CD4-positive, alpha-beta T cell (primary cell): ENCODE results near the gene CCDC70. TPM values are rescaled to one million over a fixed set of nuclear protein-coding genes. Genes with fewer than 3 reads are reported as not detected.

Experiments
- ATAC-seq: fragments of 200-7000 bp; cut with Tn5 transposase; one replicate; pipeline ENCODE4 v1.10.0; 2022; ENCODE audit warnings: mild to moderate bottlenecking; ENCODE audit not compliant: poor library complexity
- CTCF ChIA-PET: fragments of 350-600 bp; sonication (Branson Sonifier 250); formaldehyde crosslinking; loops from one replicate; lab custom pipeline; 2021; ENCODE audit warnings: antibody characterized with exemption, inconsistent platforms; lab: Charles Lee
- POLR2A ChIA-PET: fragments of 350-600 bp; sonication (Branson Sonifier 250); formaldehyde crosslinking; loops from one replicate; lab custom pipeline; 2021; ENCODE audit warnings: antibody characterized with exemption, inconsistent platforms; lab: Charles Lee
- DNase-seq, 14 experiments: peaks; one replicate each; pipeline ENCODE4 v3.0.0-alpha.2; 2013 to 2020; ENCODE audit warnings: mixed read lengths in 2 of 14
- H3K27ac ChIP-seq, 2 donors: one replicate each; pipeline versions ENCODE4 v1.5.1 to v1.7.0; 2013; ENCODE audit warnings: low read length in 2 of 2, low read depth in 1 of 2, mild to moderate bottlenecking in 1 of 2
- H3K27me3 ChIP-seq, 2 experiments: 1 replicate in 1 of 2; 2 replicates in 1 of 2; pipeline versions ENCODE4 v1.6.1 to v1.7.0; 2013; ENCODE audit warnings: low read length in 2 of 2, control low read depth in 1 of 2, mild to moderate bottlenecking in 1 of 2, moderate library complexity in 1 of 2; ENCODE audit not compliant: insufficient read depth in 2 of 2, control insufficient read depth in 1 of 2
- H3K36me3 ChIP-seq: one replicate; pipeline ENCODE4 v1.6.1; 2013; ENCODE audit warnings: low read length, control low read depth; ENCODE audit not compliant: insufficient read depth
- H3K4me1 ChIP-seq: one replicate; pipeline ENCODE4 v1.6.1; 2013; ENCODE audit warnings: low read length, control low read depth; ENCODE audit not compliant: insufficient read depth
- H3K4me3 ChIP-seq: one replicate; pipeline ENCODE4 v1.5.1; 2013; ENCODE audit warnings: mild to moderate bottlenecking, low read length, moderate library complexity
- H3K9me3 ChIP-seq, 2 experiments: 1 replicate in 1 of 2; 2 replicates in 1 of 2; pipeline versions ENCODE4 v1.6.1 to v1.7.0; 2013; ENCODE audit warnings: low read length in 2 of 2, mild to moderate bottlenecking in 2 of 2, control low read depth in 1 of 2, moderate library complexity in 1 of 2; ENCODE audit not compliant: control insufficient read depth in 1 of 2, insufficient read depth in 1 of 2
- H3K27ac Mint-ChIP-seq: one replicate; pipeline ENCODE4 v1.8.0; 2020; ENCODE audit warnings: mixed read lengths
- H3K27me3 Mint-ChIP-seq: one replicate; pipeline ENCODE4 v1.8.0; 2021; ENCODE audit warnings: mixed read lengths
- H3K36me3 Mint-ChIP-seq: one replicate; pipeline ENCODE4 v1.8.0; 2021; ENCODE audit warnings: low read depth, mixed read lengths
- H3K4me1 Mint-ChIP-seq: one replicate; pipeline ENCODE4 v1.8.0; 2021; ENCODE audit warnings: low read depth, mixed read lengths
- H3K4me3 Mint-ChIP-seq: one replicate; pipeline ENCODE4 v1.8.0; 2020; ENCODE audit warnings: mild to moderate bottlenecking, mixed read lengths
- H3K9me3 Mint-ChIP-seq: one replicate; pipeline ENCODE4 v1.8.0; 2020; ENCODE audit warnings: mixed read lengths
- intact Hi-C, 2 experiments: fragments of 100-400 bp; cut with DNase I in 1 of 2; cut with micrococcal nuclease in 1 of 2; formaldehyde crosslinking; loops; one replicate each; pipeline versions ENCODE4 v1.15.1 to v1.9.0; 2023 to 2025; cut with DNase I, micrococcal nuclease
- total RNA-seq, 174 experiments: library from RNA in 2 of 174; stranded (reverse) in 2 of 174; gene quantifications; one replicate each; pipeline ENCODE4 v1.2.3 and lab custom pipeline; 2021 to 2026
- TF ChIP-seq, protein P1 (sequence below): fragments of 200-600 bp; IDR thresholded peaks from one replicate; pipeline ENCODE4 v1.8.0; 2022; ENCODE audit warnings: antibody characterized with exemption, mild to moderate bottlenecking

The CCDC70 gene
- total RNA-seq, 2 experiments from 2014 or later: not detected

DNA sequence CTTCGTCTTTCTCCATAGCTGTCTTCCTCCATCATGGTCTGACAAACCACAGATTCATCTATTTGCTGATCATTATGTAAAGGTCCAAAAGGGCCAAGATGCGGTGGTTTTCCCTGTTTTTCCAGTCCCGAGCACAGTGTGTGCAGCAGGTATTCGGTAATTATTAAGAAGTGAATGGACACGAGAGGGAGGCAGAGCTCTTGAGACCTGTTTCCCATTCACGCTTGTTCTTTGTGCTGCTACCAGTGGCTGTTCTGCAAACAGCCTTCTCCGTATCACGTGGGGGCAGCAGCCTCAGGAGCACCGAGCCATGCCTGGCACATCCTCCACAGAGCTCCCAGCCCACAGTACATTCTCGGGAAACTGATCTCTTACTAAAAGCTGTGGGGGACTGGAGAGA lies 50.3 kb downstream of the CCDC70 start:
- Mint-ChIP-seq H3K4me1 (peaks cover 15% of the 10 kb centered on the region), H3K27me3 (no peaks in the 10 kb centered on the region), H3K4me3 (no peak overlapping the region), H3K36me3 (no peaks in the 10 kb centered on the region), H3K27ac (no peak overlapping the region), H3K9me3 (no peaks in the 10 kb centered on the region)
- CTCF ChIA-PET: no interaction called here
- intact Hi-C loops: no loop called here
- H3K27me3 ChIP-seq: no peaks in the 10 kb centered on the region
- H3K9me3 ChIP-seq: no peaks in the 10 kb centered on the region
- POLR2A ChIA-PET: no interaction called here
- ATAC-seq: no peak
- H3K4me3 ChIP-seq: no peak overlapping the region
- H3K36me3 ChIP-seq: no peaks in the 10 kb centered on the region
- H3K4me1 ChIP-seq: peaks cover 3% of the 10 kb centered on the region
- TF ChIP-seq, protein P1, sequence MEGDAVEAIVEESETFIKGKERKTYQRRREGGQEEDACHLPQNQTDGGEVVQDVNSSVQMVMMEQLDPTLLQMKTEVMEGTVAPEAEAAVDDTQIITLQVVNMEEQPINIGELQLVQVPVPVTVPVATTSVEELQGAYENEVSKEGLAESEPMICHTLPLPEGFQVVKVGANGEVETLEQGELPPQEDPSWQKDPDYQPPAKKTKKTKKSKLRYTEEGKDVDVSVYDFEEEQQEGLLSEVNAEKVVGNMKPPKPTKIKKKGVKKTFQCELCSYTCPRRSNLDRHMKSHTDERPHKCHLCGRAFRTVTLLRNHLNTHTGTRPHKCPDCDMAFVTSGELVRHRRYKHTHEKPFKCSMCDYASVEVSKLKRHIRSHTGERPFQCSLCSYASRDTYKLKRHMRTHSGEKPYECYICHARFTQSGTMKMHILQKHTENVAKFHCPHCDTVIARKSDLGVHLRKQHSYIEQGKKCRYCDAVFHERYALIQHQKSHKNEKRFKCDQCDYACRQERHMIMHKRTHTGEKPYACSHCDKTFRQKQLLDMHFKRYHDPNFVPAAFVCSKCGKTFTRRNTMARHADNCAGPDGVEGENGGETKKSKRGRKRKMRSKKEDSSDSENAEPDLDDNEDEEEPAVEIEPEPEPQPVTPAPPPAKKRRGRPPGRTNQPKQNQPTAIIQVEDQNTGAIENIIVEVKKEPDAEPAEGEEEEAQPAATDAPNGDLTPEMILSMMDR: no peak
- DNase-seq: no peak
- H3K27ac ChIP-seq: no peak overlapping the region

DNA sequence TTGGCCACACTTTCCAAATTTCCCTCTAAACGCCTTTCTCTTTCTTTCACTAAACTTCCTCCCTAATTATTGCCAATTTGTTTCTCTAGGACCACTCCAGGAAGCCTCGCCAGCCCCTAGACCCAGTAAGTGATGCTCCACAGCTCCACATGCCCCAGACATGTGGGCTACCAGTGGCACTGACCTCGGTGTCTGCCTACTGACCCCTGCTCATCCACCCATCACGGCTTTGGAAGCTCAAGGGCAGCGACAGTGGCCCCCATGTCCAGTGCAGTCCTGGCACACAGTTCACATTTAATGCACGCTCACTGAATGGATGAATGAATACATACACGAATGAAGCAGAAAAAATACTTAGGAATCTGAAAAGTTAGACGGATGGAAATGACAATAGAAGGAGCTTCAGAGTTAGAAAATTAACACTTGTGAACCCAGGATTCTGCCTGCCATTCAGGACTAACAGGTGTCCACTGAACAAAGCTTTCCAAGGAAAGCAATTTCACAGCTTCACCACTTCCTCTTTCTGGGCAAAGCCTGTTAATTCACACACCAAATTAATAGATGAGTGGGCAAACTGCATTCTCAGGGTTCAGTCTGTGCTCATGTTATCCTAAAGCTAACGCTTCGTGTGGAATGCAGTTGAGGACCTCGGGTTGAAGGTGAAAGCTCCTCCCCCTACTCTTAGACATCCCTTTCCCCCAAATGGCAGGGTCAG lies 50.9 kb downstream of the CCDC70 start:
- H3K4me1 ChIP-seq: peaks cover 3% of the 10 kb centered on the region
- Mint-ChIP-seq H3K4me1 (peaks cover 15% of the 10 kb centered on the region), H3K9me3 (no peaks in the 10 kb centered on the region), H3K27ac (no peak overlapping the region), H3K4me3 (no peak overlapping the region), H3K36me3 (no peaks in the 10 kb centered on the region), H3K27me3 (no peaks in the 10 kb centered on the region)
- CTCF ChIA-PET: no interaction called here
- intact Hi-C loops: no loop called here
- TF ChIP-seq, protein P1: no peak
- no peak for ATAC-seq
- no peaks in the 10 kb centered on the region for H3K27me3 ChIP-seq
- no peaks in the 10 kb centered on the region for H3K9me3 ChIP-seq
- DNase-seq: no peak
- H3K4me3 ChIP-seq: no peak overlapping the region
- POLR2A ChIA-PET: interaction anchor here (0.6 to 0.8 kb wide), 2 partner anchors 92 to 100 kb away, joined by 3 to 4 read pairs; partner anchors contain the start of gene ALG11
- H3K27ac ChIP-seq: no peak overlapping the region
- no peaks in the 10 kb centered on the region for H3K36me3 ChIP-seq

DNA sequence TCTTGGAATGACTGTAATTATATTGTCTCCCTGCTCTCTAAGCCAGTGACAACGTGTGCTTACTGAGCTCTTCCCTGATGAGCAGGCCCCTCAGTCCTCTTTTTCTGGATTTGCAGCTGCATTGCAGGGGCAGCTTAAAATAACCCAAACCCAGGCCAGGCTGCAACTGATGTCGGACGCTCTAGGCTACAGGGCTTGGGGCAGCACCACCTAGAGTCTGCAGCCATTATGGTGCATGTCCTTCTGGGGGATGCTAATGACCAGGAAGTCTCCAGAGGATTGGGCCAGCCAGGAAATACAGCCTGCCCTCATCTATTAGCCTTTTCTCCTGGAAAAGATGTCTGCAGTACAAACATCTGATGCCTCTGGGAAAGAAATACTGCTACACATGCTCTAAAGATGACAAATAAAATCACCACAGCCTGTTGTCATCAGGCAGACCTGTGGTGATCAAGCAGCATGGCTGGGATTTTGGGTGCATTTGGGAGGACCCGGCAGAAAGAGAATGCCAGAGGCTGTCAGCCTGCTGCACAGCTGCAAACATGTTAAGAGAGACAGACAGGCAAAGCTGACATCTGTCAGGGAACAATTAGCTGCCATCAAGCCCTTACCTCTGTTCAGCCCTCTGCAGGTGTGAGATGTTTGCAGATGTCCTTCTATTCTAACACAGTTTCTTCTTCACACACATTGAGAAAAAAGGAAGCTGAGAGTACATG lies 51.8 kb downstream of the CCDC70 start:
- no peaks in the 10 kb centered on the region for H3K9me3 ChIP-seq
- POLR2A ChIA-PET: interaction anchor here (0.8 kb wide), 1 partner anchor 99 kb away, joined by 3 read pairs; the partner anchor contains the start of gene ALG11
- no peak overlapping the region for H3K27ac Mint-ChIP-seq

More for the DNA sequence above, 51.8 kb downstream of the CCDC70 start:
- Histone ChIP-seq H3K4me3 (no peak overlapping the region), H3K27me3 (no peaks in the 10 kb centered on the region), H3K4me1 (peaks cover 3% of the 10 kb centered on the region), H3K36me3 (no peaks in the 10 kb centered on the region), H3K27ac (no peak overlapping the region)
- Mint-ChIP-seq H3K4me3 (no peak overlapping the region), H3K27me3 (no peaks in the 10 kb centered on the region), H3K4me1 (peaks cover 15% of the 10 kb centered on the region), H3K9me3 (no peaks in the 10 kb centered on the region), H3K36me3 (no peaks in the 10 kb centered on the region)
- TF ChIP-seq, protein P1: no peak
- intact Hi-C loops: no loop called here
- ATAC-seq (no peak), DNase-seq (no peak)
- CTCF ChIA-PET: no interaction called here
